SK-N-SH treated with all-trans-retinoic acid at 6 μM for 48 hours (cell line): Measurements from ENCODE around the gene CPZ.

Source experiments
- ARNTL ChIP-seq: fragments of 450-650 bp; formaldehyde crosslinking; IDR thresholded peaks from 2 replicates; pipeline ENCODE4 v1.5.0; 2020; ENCODE audit warnings: low read depth, mild to moderate bottlenecking, moderate library complexity, borderline replicate concordance
- BACH2 ChIP-seq: fragments of 250-450 bp; sonication (Bioruptor Pico); IDR thresholded peaks from 2 replicates; pipeline ENCODE4 v1.9.0; 2021; ENCODE audit warnings: mild to moderate bottlenecking, borderline replicate concordance
- ISL1 ChIP-seq: fragments of 250-450 bp; sonication (Bioruptor Pico); IDR thresholded peaks from 2 replicates; pipeline ENCODE4 v2.1.2; 2022; ENCODE audit warnings: mild to moderate bottlenecking, moderate library complexity
- OSR1 ChIP-seq: fragments of 250-450 bp; sonication (Bioruptor Pico); IDR thresholded peaks from 2 replicates; pipeline ENCODE4 v1.8.0; 2022; ENCODE audit warnings: moderate library complexity, mild to moderate bottlenecking, inconsistent platforms
- PPARA ChIP-seq: fragments of 250-450 bp; sonication (Bioruptor Pico); IDR thresholded peaks from 2 replicates; pipeline ENCODE4 v1.5.0; 2020; ENCODE audit warnings: mild to moderate bottlenecking, borderline replicate concordance
- TOX ChIP-seq: fragments of 250-450 bp; sonication (Bioruptor Pico); IDR thresholded peaks from 2 replicates; pipeline ENCODE4 v1.8.0; 2021; ENCODE audit warnings: mild to moderate bottlenecking, moderate library complexity, borderline replicate concordance
- ZC3H10 ChIP-seq: fragments of 250-450 bp; sonication (Bioruptor Pico); IDR thresholded peaks from 2 replicates; pipeline ENCODE4 v1.5.1; 2021; ENCODE audit warnings: mild to moderate bottlenecking, moderate library complexity
- ZFP30 ChIP-seq: fragments of 450-650 bp; formaldehyde crosslinking; IDR thresholded peaks from 2 replicates; pipeline ENCODE4 v1.5.0; 2022; ENCODE audit warnings: mild to moderate bottlenecking, moderate library complexity
- ZNF8 ChIP-seq: fragments of 450-650 bp; formaldehyde crosslinking; IDR thresholded peaks from 2 replicates; pipeline ENCODE4 v1.5.0; 2020; ENCODE audit warnings: mild to moderate bottlenecking, moderate library complexity
- TF ChIP-seq, protein P1 (sequence below): fragments of 250-450 bp; sonication (Bioruptor Pico); IDR thresholded peaks from 2 replicates; pipeline ENCODE4 v1.8.0; 2020; ENCODE audit warnings: mild to moderate bottlenecking, moderate library complexity, borderline replicate concordance
- TF ChIP-seq, protein P2 (sequence below): fragments of 250-450 bp; sonication (Bioruptor Pico); IDR thresholded peaks from 2 replicates; pipeline ENCODE4 v1.5.0; 2020; ENCODE audit warnings: mild to moderate bottlenecking, moderate library complexity
- TF ChIP-seq, protein P3 (sequence below): fragments of 250-450 bp; sonication (Bioruptor Pico); IDR thresholded peaks from 2 replicates; pipeline ENCODE4 v1.5.1; 2020; ENCODE audit warnings: low read depth, mild to moderate bottlenecking, moderate library complexity

DNA sequence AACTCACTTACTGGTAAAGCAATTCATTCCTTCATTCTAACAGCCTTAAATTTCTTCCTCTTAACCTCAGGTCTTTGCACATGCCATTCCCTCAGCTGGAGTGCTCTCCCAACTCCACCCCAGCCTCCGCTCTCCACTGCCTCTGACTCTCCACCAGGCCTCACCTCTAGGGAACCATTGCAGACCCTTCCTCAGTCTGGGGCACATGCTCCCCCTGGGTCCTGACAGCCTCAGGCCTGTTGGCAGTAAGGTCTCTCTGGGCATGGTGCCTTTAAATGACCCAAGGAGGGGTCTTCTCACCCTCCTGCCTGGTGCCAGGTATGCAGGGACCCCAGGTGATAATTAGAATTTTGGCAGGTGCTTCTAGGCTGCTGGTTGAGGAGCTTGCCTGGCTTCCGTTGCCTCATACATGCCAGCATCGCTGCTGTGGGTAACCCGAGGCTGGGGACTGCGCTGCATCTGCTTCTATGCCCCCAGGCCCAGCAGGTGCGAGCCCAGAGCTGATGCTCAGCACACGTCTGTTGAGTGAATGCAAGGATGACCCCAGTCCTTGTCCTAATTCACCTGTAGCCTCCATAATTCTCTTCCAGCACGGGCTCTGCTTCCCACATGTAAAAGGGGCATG, 39.9 kb upstream of the CPZ start:
- TF ChIP-seq TOX (CRISPR knock-in tag) (no peak), ISL1 (CRISPR knock-in tag) (no peak), ARNTL (CRISPR knock-in tag) (no peak), ZNF8 (CRISPR knock-in tag) (no peak), PPARA (CRISPR knock-in tag) (no peak), ZFP30 (no peak), OSR1 (no peak), BACH2 (CRISPR knock-in tag) (no peak), ZC3H10 (no peak)
- TF ChIP-seq, protein P1, sequence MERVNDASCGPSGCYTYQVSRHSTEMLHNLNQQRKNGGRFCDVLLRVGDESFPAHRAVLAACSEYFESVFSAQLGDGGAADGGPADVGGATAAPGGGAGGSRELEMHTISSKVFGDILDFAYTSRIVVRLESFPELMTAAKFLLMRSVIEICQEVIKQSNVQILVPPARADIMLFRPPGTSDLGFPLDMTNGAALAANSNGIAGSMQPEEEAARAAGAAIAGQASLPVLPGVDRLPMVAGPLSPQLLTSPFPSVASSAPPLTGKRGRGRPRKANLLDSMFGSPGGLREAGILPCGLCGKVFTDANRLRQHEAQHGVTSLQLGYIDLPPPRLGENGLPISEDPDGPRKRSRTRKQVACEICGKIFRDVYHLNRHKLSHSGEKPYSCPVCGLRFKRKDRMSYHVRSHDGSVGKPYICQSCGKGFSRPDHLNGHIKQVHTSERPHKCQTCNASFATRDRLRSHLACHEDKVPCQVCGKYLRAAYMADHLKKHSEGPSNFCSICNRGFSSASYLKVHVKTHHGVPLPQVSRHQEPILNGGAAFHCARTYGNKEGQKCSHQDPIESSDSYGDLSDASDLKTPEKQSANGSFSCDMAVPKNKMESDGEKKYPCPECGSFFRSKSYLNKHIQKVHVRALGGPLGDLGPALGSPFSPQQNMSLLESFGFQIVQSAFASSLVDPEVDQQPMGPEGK: no peak
- TF ChIP-seq, protein P2, sequence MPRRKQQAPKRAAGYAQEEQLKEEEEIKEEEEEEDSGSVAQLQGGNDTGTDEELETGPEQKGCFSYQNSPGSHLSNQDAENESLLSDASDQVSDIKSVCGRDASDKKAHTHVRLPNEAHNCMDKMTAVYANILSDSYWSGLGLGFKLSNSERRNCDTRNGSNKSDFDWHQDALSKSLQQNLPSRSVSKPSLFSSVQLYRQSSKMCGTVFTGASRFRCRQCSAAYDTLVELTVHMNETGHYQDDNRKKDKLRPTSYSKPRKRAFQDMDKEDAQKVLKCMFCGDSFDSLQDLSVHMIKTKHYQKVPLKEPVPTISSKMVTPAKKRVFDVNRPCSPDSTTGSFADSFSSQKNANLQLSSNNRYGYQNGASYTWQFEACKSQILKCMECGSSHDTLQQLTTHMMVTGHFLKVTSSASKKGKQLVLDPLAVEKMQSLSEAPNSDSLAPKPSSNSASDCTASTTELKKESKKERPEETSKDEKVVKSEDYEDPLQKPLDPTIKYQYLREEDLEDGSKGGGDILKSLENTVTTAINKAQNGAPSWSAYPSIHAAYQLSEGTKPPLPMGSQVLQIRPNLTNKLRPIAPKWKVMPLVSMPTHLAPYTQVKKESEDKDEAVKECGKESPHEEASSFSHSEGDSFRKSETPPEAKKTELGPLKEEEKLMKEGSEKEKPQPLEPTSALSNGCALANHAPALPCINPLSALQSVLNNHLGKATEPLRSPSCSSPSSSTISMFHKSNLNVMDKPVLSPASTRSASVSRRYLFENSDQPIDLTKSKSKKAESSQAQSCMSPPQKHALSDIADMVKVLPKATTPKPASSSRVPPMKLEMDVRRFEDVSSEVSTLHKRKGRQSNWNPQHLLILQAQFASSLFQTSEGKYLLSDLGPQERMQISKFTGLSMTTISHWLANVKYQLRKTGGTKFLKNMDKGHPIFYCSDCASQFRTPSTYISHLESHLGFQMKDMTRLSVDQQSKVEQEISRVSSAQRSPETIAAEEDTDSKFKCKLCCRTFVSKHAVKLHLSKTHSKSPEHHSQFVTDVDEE (CRISPR knock-in tag): no peak
- TF ChIP-seq, protein P3, sequence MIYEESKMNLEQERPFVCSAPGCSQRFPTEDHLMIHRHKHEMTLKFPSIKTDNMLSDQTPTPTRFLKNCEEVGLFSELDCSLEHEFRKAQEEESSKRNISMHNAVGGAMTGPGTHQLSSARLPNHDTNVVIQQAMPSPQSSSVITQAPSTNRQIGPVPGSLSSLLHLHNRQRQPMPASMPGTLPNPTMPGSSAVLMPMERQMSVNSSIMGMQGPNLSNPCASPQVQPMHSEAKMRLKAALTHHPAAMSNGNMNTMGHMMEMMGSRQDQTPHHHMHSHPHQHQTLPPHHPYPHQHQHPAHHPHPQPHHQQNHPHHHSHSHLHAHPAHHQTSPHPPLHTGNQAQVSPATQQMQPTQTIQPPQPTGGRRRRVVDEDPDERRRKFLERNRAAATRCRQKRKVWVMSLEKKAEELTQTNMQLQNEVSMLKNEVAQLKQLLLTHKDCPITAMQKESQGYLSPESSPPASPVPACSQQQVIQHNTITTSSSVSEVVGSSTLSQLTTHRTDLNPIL (CRISPR knock-in tag): no peak
